Stomach (tissue), 4 donors: ENCODE results near the gene JADE1.

Source experiments
- EP300 ChIP-seq: sonication (generic); formaldehyde crosslinking; IDR thresholded peaks from one replicate; pipeline ENCODE4 v1.6.1; 2017; ENCODE audit warnings: antibody characterized with exemption
- POLR2A ChIP-seq, 4 donors: fragments of 450-650 bp; IDR thresholded peaks; one replicate each; pipeline ENCODE4 v1.6.1; 2016; ENCODE audit warnings: antibody characterized with exemption in 4 of 4, control low read depth in 2 of 4, mild to moderate bottlenecking in 1 of 4, moderate library complexity in 1 of 4
- POLR2AphosphoS5 ChIP-seq, 3 donors: sonication (generic); formaldehyde crosslinking; IDR thresholded peaks; one replicate each; pipeline ENCODE4 v1.6.1; 2016; ENCODE audit warnings: antibody characterized with exemption in 3 of 3
- TF ChIP-seq, protein P1 (sequence below), 7 experiments: fragments of 450-650 bp in 4 of 7; fragments of 200-600 bp in 3 of 7; sonication (generic) in 3 of 7; IDR thresholded peaks; one replicate each; pipeline ENCODE4 v1.5.1; 2016 to 2019; ENCODE audit warnings: antibody characterized with exemption in 7 of 7, control low read depth in 2 of 7, mild to moderate bottlenecking in 1 of 7

DNA sequence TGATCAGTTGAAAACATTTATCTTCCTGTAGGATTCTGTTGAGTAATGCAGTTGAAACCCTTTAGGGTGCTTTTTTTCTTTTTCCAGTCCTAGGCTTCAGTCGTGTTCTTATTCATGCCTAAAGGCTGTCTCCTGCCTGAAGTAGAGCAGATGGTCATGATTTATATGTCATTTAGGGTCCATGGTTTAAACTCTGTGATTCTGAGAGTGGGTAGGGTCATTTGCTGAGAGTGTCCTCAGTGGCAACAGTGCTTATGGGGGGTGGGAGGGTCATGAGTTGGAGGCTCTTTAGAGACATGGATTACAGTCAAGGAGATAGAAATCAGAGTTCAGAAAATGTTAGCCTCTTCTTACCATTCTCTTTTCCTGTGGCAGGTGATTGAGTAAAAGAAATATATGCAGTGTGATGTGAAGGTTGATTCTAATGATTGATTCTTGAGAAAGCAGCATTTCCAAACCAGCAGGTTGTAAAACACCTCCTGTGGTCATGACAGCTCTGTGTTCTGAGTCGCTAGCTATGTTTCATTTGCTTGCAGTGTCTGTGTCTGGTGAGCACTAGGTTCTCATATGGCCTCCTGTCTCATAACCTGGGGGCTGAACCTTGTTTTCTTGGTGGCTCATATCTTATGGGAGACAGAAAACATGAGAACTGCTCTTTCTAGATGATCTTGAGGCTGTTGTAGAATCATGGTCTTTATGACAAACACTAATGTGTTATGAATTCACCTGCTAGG, 60.4 kb downstream of the JADE1 start:
- TF ChIP-seq, protein P1, sequence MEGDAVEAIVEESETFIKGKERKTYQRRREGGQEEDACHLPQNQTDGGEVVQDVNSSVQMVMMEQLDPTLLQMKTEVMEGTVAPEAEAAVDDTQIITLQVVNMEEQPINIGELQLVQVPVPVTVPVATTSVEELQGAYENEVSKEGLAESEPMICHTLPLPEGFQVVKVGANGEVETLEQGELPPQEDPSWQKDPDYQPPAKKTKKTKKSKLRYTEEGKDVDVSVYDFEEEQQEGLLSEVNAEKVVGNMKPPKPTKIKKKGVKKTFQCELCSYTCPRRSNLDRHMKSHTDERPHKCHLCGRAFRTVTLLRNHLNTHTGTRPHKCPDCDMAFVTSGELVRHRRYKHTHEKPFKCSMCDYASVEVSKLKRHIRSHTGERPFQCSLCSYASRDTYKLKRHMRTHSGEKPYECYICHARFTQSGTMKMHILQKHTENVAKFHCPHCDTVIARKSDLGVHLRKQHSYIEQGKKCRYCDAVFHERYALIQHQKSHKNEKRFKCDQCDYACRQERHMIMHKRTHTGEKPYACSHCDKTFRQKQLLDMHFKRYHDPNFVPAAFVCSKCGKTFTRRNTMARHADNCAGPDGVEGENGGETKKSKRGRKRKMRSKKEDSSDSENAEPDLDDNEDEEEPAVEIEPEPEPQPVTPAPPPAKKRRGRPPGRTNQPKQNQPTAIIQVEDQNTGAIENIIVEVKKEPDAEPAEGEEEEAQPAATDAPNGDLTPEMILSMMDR (IDR thresholded peaks at IDR 0.05), result no peak
- TF ChIP-seq POLR2A (IDR thresholded peaks at IDR 0.05) (no peak), POLR2AphosphoS5 (IDR thresholded peaks at IDR 0.05) (no peak), EP300 (no peak)
